ENCODE data around the gene ESR1. TPM values are rescaled to one million over a fixed set of nuclear protein-coding genes. Genes with fewer than 3 reads are reported as not detected.

Gene ESR1
- polyA plus RNA-seq, 1 donor (not counting 4 experiments of a cell fraction or from before 2014, with no cell fraction given): 0.22 TPM

DNA sequence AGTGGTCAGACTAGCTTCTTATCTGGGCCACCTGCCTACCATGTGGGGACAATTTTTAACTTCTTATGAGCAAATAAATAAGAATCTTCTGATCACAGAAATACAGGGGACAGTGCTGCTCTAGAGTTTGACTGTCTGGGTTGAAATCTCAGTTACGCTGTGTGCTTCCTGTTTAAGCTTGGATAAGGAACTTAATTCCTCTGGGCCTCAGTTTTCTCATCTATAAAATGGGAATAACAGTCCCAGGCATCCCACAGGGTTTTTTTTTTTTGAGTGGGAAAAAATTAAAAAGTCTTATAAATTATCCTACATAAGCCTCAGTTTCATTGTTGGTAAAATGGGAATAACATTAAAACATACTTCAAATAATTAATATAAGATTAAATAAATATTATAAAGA is 340.9 kb downstream of the ESR1 start:
- dilution Hi-C loops (cut with MboI; ENCODE audit: extremely low pct_ligation_motif_present, low sequenced_read_pairs): no loop called here
- no peaks in the 10 kb centered on the region for H4K20me1 ChIP-seq (ENCODE audit: control insufficient read depth, extremely low read depth, insufficient read depth, low read length)
- DNase-seq (ENCODE audit: low read depth, low spot score) (no peak), FAIRE-seq (no peak)
- H2AFZ ChIP-seq (ENCODE audit: control insufficient read depth, low read length): no peak overlapping the region
- no peak overlapping the region for H3K9ac ChIP-seq (ENCODE audit: control insufficient read depth, extremely low read depth, insufficient read depth, low read length)
- H3K4me3 ChIP-seq (ENCODE audit: control insufficient read depth in 2 of 3, extremely low read depth in 1 of 3, insufficient read depth in 2 of 3, low read depth in 1 of 3, low read length in 3 of 3): no peak overlapping the region
- no peak overlapping the region for H3K4me2 ChIP-seq (ENCODE audit: control insufficient read depth, extremely low read depth, insufficient read depth, low read depth, low read length)
- H3K4me1 ChIP-seq (ENCODE audit: control insufficient read depth, extremely low read depth, insufficient read depth, low read length): peaks cover 11% of the 10 kb centered on the region
- no peak for TF ChIP-seq EZH2 (IDR thresholded peaks at IDR 0.05; ENCODE audit: low read length)
- no peaks in the 10 kb centered on the region for H3K36me3 ChIP-seq (ENCODE audit: control insufficient read depth in 2 of 2, extremely low read depth in 1 of 2, insufficient read depth in 2 of 2, low read length in 2 of 2)
- no peak overlapping the region for H3K27ac ChIP-seq (ENCODE audit: control insufficient read depth, insufficient read depth, low read length)
- H3K27me3 ChIP-seq (ENCODE audit: control insufficient read depth, extremely low read depth, insufficient read depth, low read length): no peaks in the 10 kb centered on the region
- no peaks in the 10 kb centered on the region for H3K9me3 ChIP-seq (ENCODE audit: control insufficient read depth, low read depth, low read length)
- H3K79me2 ChIP-seq (ENCODE audit: control insufficient read depth, insufficient read depth, low read length): no peaks in the 10 kb centered on the region
- no peaks in the 10 kb centered on the region for H3K9me1 ChIP-seq (ENCODE audit: control insufficient read depth, extremely low read depth, insufficient read depth, low read length)

DNA sequence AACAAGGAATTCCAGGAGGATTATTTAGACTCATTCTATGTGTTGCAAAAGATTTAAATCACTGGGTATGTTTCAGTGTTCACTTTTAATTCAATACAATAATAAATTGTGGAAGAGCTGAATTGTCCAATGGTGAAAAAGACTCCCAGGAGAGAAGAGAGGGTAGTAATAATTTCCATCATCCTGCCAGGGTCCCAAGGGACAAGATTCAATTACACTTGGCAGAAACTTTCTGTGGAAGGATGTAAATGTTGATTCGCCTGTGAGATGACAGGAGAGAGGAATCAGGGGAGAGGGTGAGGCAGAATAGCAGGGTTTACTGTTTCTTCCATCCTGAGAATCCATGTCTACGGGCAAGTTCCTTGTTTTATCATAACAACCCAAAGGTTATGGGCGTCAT is 342.7 kb downstream of the ESR1 start:
- no peak overlapping the region for H3K4me2 ChIP-seq (ENCODE audit: control insufficient read depth, extremely low read depth, insufficient read depth, low read depth, low read length)
- no peak overlapping the region for H3K9ac ChIP-seq (ENCODE audit: control insufficient read depth, extremely low read depth, insufficient read depth, low read length)
- no peak overlapping the region for H3K4me3 ChIP-seq (ENCODE audit: control insufficient read depth in 2 of 3, extremely low read depth in 1 of 3, insufficient read depth in 2 of 3, low read depth in 1 of 3, low read length in 3 of 3)
- H3K9me1 ChIP-seq (ENCODE audit: control insufficient read depth, extremely low read depth, insufficient read depth, low read length): no peaks in the 10 kb centered on the region
- H3K79me2 ChIP-seq (ENCODE audit: control insufficient read depth, insufficient read depth, low read length): no peaks in the 10 kb centered on the region
- no peaks in the 10 kb centered on the region for H3K9me3 ChIP-seq (ENCODE audit: control insufficient read depth, low read depth, low read length)
- no peaks in the 10 kb centered on the region for H3K36me3 ChIP-seq (ENCODE audit: control insufficient read depth in 2 of 2, extremely low read depth in 1 of 2, insufficient read depth in 2 of 2, low read length in 2 of 2)
- no peak for DNase-seq (ENCODE audit: low read depth, low spot score)
- no peak for FAIRE-seq
- no peaks in the 10 kb centered on the region for H3K27me3 ChIP-seq (ENCODE audit: control insufficient read depth, extremely low read depth, insufficient read depth, low read length)
- H3K4me1 ChIP-seq (ENCODE audit: control insufficient read depth, extremely low read depth, insufficient read depth, low read length): peaks cover 3% of the 10 kb centered on the region
- dilution Hi-C loops (cut with MboI; ENCODE audit: extremely low pct_ligation_motif_present, low sequenced_read_pairs): no loop called here
- H4K20me1 ChIP-seq (ENCODE audit: control insufficient read depth, extremely low read depth, insufficient read depth, low read length): no peaks in the 10 kb centered on the region
- no peak overlapping the region for H2AFZ ChIP-seq (ENCODE audit: control insufficient read depth, low read length)
- TF ChIP-seq EZH2 (IDR thresholded peaks at IDR 0.05; ENCODE audit: low read length): no peak
- TF ChIP-seq, protein P1, sequence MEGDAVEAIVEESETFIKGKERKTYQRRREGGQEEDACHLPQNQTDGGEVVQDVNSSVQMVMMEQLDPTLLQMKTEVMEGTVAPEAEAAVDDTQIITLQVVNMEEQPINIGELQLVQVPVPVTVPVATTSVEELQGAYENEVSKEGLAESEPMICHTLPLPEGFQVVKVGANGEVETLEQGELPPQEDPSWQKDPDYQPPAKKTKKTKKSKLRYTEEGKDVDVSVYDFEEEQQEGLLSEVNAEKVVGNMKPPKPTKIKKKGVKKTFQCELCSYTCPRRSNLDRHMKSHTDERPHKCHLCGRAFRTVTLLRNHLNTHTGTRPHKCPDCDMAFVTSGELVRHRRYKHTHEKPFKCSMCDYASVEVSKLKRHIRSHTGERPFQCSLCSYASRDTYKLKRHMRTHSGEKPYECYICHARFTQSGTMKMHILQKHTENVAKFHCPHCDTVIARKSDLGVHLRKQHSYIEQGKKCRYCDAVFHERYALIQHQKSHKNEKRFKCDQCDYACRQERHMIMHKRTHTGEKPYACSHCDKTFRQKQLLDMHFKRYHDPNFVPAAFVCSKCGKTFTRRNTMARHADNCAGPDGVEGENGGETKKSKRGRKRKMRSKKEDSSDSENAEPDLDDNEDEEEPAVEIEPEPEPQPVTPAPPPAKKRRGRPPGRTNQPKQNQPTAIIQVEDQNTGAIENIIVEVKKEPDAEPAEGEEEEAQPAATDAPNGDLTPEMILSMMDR (optimal IDR thresholded peaks at IDR 0.05 in 1 of 3, IDR thresholded peaks at IDR 0.05 in 1 of 3, conservative IDR thresholded peaks at IDR 0.05 in 1 of 3; ENCODE audit: extremely low read depth in 1 of 3, insufficient read depth in 2 of 3, low read length in 3 of 3): no peak
- no peak overlapping the region for H3K27ac ChIP-seq (ENCODE audit: control insufficient read depth, insufficient read depth, low read length)

DNA sequence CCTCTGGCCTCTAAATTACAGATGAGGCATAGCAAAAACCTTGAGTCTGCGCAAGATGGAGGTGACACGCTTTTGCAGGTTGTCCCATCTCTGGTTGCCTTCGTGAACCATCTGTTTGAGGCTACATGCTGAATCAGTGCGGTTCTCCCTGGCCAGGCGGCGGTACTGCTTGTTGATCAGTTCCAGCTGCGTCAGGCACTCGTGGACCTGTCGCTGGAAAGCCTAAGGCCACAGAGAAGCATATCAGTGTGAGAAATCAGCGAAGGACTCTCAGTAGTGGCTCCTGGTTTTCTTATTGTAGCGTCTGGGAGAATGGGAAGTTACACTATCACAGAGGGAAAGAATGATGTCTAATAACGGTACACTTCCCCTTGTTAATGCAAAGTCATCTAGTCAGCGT is 344.4 kb downstream of the ESR1 start:
- no peaks in the 10 kb centered on the region for H3K79me2 ChIP-seq (ENCODE audit: control insufficient read depth, insufficient read depth, low read length)
- H3K27me3 ChIP-seq (ENCODE audit: control insufficient read depth, extremely low read depth, insufficient read depth, low read length): no peaks in the 10 kb centered on the region
- H3K27ac ChIP-seq (ENCODE audit: control insufficient read depth, insufficient read depth, low read length): no peak overlapping the region
- H3K4me3 ChIP-seq (ENCODE audit: control insufficient read depth in 2 of 3, extremely low read depth in 1 of 3, insufficient read depth in 2 of 3, low read depth in 1 of 3, low read length in 3 of 3): no peak overlapping the region
- H3K36me3 ChIP-seq (ENCODE audit: control insufficient read depth in 2 of 2, extremely low read depth in 1 of 2, insufficient read depth in 2 of 2, low read length in 2 of 2): no peaks in the 10 kb centered on the region
- dilution Hi-C loops (cut with MboI; ENCODE audit: extremely low pct_ligation_motif_present, low sequenced_read_pairs): no loop called here
- H3K9me1 ChIP-seq (ENCODE audit: control insufficient read depth, extremely low read depth, insufficient read depth, low read length): no peaks in the 10 kb centered on the region
- no peak overlapping the region for H3K9ac ChIP-seq (ENCODE audit: control insufficient read depth, extremely low read depth, insufficient read depth, low read length)
- no peaks in the 10 kb centered on the region for H3K4me1 ChIP-seq (ENCODE audit: control insufficient read depth, extremely low read depth, insufficient read depth, low read length)
- DNase-seq (ENCODE audit: low read depth, low spot score): no peak
- no peak overlapping the region for H2AFZ ChIP-seq (ENCODE audit: control insufficient read depth, low read length)
- H4K20me1 ChIP-seq (ENCODE audit: control insufficient read depth, extremely low read depth, insufficient read depth, low read length): no peaks in the 10 kb centered on the region
- H3K9me3 ChIP-seq (ENCODE audit: control insufficient read depth, low read depth, low read length): no peaks in the 10 kb centered on the region
- FAIRE-seq: no peak
- TF ChIP-seq, protein P1 (optimal IDR thresholded peaks at IDR 0.05 in 1 of 3, IDR thresholded peaks at IDR 0.05 in 1 of 3, conservative IDR thresholded peaks at IDR 0.05 in 1 of 3; ENCODE audit: extremely low read depth in 1 of 3, insufficient read depth in 2 of 3, low read length in 3 of 3): no peak
- TF ChIP-seq EZH2 (IDR thresholded peaks at IDR 0.05; ENCODE audit: low read length): no peak
- H3K4me2 ChIP-seq (ENCODE audit: control insufficient read depth, extremely low read depth, insufficient read depth, low read depth, low read length): no peak overlapping the region

Data from keratinocyte (primary cell).